ENCODE data around the gene SLC25A1. TPM values are rescaled to one million over a fixed set of nuclear protein-coding genes. Genes with fewer than 3 reads are reported as not detected.

Gene SLC25A1
- total and polyA plus RNA-seq, 10 of the 15 experiments (the other 5 are each of a cell fraction or from before 2014, with no cell fraction given), result 2.3 to 79.0 (median 30.3) TPM

- TF ChIP-seq PKNOX1 (IDR thresholded peaks at IDR 0.05) (no peak), NKRF (conservative IDR thresholded peaks at IDR 0.05) (no peak), ZBTB40 (IDR thresholded peaks at IDR 0.05; ENCODE audit: borderline replicate concordance) (no peak), ZNF622 (IDR thresholded peaks at IDR 0.05) (no peak), SMAD1 (IDR thresholded peaks at IDR 0.05; ENCODE audit: low read depth, partially characterized antibody) (no peak), YY1 (IDR thresholded peaks at IDR 0.05; ENCODE audit: low read depth, low read length) (no peak), TBL1XR1 (IDR thresholded peaks at IDR 0.05; ENCODE audit: low read depth, low read length) (no peak), EGR1 (IDR thresholded peaks at IDR 0.05; ENCODE audit: borderline replicate concordance in 1 of 2, low read depth in 2 of 2, low read length in 2 of 2) (no peak)
Observed at GRCh38 chr22:19194766-19195536, 16.4 kb upstream of the SLC25A1 start (continued).

Measured in GM12878 (cell line).